Activated gamma-delta T cell treated with anti-CD3 and anti-CD28 coated beads, Interleukin-2, amount 50 U/mL, for 16 hours (primary cell): Measurements from ENCODE around the gene RAB12.

Source experiments
- DNase-seq: peaks from one replicate; pipeline ENCODE4 v3.0.0-alpha.2; 2020; ENCODE audit warnings: low read depth

Gene RAB12

GRCh38 chr18:8685141-8685913 is 76.1 kb downstream of the RAB12 start:
- no peak for DNase-seq

GRCh38 chr18:8685914-8686216 is 76.6 kb downstream of the RAB12 start:
- no peak for DNase-seq

- no peak for DNase-seq
These were observed 77.4 kb downstream of the RAB12 start for GRCh38 chr18:8686611-8687010.

GRCh38 chr18:8688216-8688800 is 79.1 kb downstream of the RAB12 start:
- no peak for DNase-seq

- no peak for DNase-seq
These were observed 79.6 kb downstream of the RAB12 start for GRCh38 chr18:8688816-8689215.
